ENCODE data around the gene IRX6.

GRCh38 chr16:55373489-55373832, 49.5 kb downstream of the IRX6 start:
- TF ChIP-seq CTCF (IDR thresholded peaks at IDR 0.05) (no peak), POLR2A (IDR thresholded peaks at IDR 0.05) (no peak), EP300 (IDR thresholded peaks at IDR 0.05) (no peak), POLR2AphosphoS5 (IDR thresholded peaks at IDR 0.05) (no peak)

Measured in stomach (tissue), 4 donors.